Body of pancreas (tissue), 4 donors: Measurements from ENCODE around the gene GPD1L. TPM values are rescaled to one million over a fixed set of nuclear protein-coding genes. Genes with fewer than 3 reads are reported as not detected.

Experiments
- ATAC-seq: fragments of 150-250 bp; one replicate; pipeline ENCODE4 v1.9.1; 2016
- DNase-seq, 4 donors: peaks; one replicate each; pipeline ENCODE4 v3.0.0-alpha.2; 2019
- H3K27ac ChIP-seq, 4 donors: fragments of 200-600 bp; sonication (generic); 1 replicate in 3 of 4; 2 replicates in 1 of 4; pipeline versions ENCODE4 v1.5.1 to v1.6.1; 2016 to 2019; ENCODE audit warnings: mild to moderate bottlenecking in 1 of 4, mixed read lengths in 1 of 4, moderate library complexity in 1 of 4
- H3K27me3 ChIP-seq, 2 donors: fragments of 200-600 bp; sonication (generic); one replicate each; pipeline ENCODE4 v1.6.0; 2016; ENCODE audit warnings: mild to moderate bottlenecking in 1 of 2
- H3K36me3 ChIP-seq, 2 donors: fragments of 200-600 bp; sonication (generic); replicated peaks in 1 of 2; 2 replicates each; pipeline ENCODE4 v1.5.1; 2016; ENCODE audit warnings: low read depth in 2 of 2; ENCODE audit not compliant: insufficient read depth in 1 of 2
- H3K4me1 ChIP-seq: fragments of 200-600 bp; sonication (generic); one replicate; pipeline ENCODE4 v1.6.0; 2016
- H3K4me3 ChIP-seq, 2 donors: fragments of 200-600 bp; sonication (generic); 1 replicate in 1 of 2; 2 replicates in 1 of 2; pipeline ENCODE4 v1.5.1; 2016 to 2019
- H3K9me3 ChIP-seq, 3 donors: fragments of 200-600 bp; sonication (generic); 1 replicate in 2 of 3; 2 replicates in 1 of 3; pipeline ENCODE4 v1.5.1; 2016
- CTCF ChIP-seq, 7 experiments: fragments of 450-650 bp in 4 of 7; fragments of 200-600 bp in 3 of 7; sonication (generic) in 3 of 7; IDR thresholded peaks; one replicate each; pipeline ENCODE4 v1.5.1; 2016 to 2019; ENCODE audit warnings: antibody characterized with exemption in 7 of 7
- POLR2A ChIP-seq, 3 donors: fragments of 450-650 bp; IDR thresholded peaks; one replicate each; pipeline ENCODE4 v1.6.1; 2016; ENCODE audit warnings: antibody characterized with exemption in 3 of 3, mild to moderate bottlenecking in 2 of 3
- WGBS, 2 donors: methylation state at CpG; one replicate each; pipeline ENCODE4 v1.1.5; 2017; 5-methylcytosine and 5-hydroxymethylcytosine counted together
- intact Hi-C: fragments of 100-400 bp; cut with DNase I; formaldehyde crosslinking; loops from one replicate; pipeline ENCODE4 v1.15.1; 2023
- total RNA-seq, 2 donors: library from RNA; depleted of rRNA; stranded (reverse); fragments of >200 nt; gene quantifications; one replicate each; pipeline ENCODE4 v1.1.0, GENCODE V29; 2016

The GPD1L gene
- total RNA-seq, 2 donors from 2014 or later = 23.6 to 97.6 TPM

- no peak overlapping the region for H3K27ac ChIP-seq
- no peaks in the 10 kb centered on the region for H3K4me1 ChIP-seq
- WGBS, 2 donors = 68 to 72% methylated on average over 5 of the region's 5 CpGs
- DNase-seq = no peak
- H3K9me3 ChIP-seq = no peaks in the 10 kb centered on the region
- no peaks in the 10 kb centered on the region for H3K27me3 ChIP-seq
- no peak overlapping the region for H3K4me3 ChIP-seq
- H3K36me3 ChIP-seq = peaks cover 0 to 10% of the 10 kb centered on the region in 2 donors
- no peak for ATAC-seq
- no peak for TF ChIP-seq POLR2A (IDR thresholded peaks at IDR 0.05)
- TF ChIP-seq CTCF (IDR thresholded peaks at IDR 0.05) = no peak
- intact Hi-C loops = no loop called here
Measured at GRCh38 chr3:32148351-32148750, 41.9 kb downstream of the GPD1L start.

- H3K36me3 ChIP-seq = peaks cover 0 to 7% of the 10 kb centered on the region in 2 donors
- intact Hi-C loops = no loop called here
- no peak overlapping the region for H3K27ac ChIP-seq
- H3K4me3 ChIP-seq = no peak overlapping the region
- ATAC-seq (no peak), DNase-seq (no peak)
- 89 to 93% methylated on average over 12 of the region's 12 CpGs for WGBS, 2 donors
- no peak for TF ChIP-seq CTCF (IDR thresholded peaks at IDR 0.05)
- no peak for TF ChIP-seq POLR2A (IDR thresholded peaks at IDR 0.05)
- no peaks in the 10 kb centered on the region for H3K4me1 ChIP-seq
- H3K27me3 ChIP-seq = no peaks in the 10 kb centered on the region
- no peaks in the 10 kb centered on the region for H3K9me3 ChIP-seq
Measured at GRCh38 chr3:32153414-32154204, 47.2 kb downstream of the GPD1L start.

GRCh38 chr3:32154205-32154579 lies 47.8 kb downstream of the GPD1L start:
- 92 to 96% methylated on average over 3 of the region's 3 CpGs for WGBS, 2 donors
- TF ChIP-seq CTCF (IDR thresholded peaks at IDR 0.05) (no peak), POLR2A (IDR thresholded peaks at IDR 0.05) (no peak)
- Histone ChIP-seq H3K27me3 (no peaks in the 10 kb centered on the region), H3K36me3 (peaks cover 0 to 2% of the 10 kb centered on the region in 2 donors), H3K27ac (no peak overlapping the region), H3K9me3 (no peaks in the 10 kb centered on the region), H3K4me3 (no peak overlapping the region), H3K4me1 (no peaks in the 10 kb centered on the region)
- ATAC-seq = no peak
- intact Hi-C loops = no loop called here
- DNase-seq = no peak

GRCh38 chr3:32155117-32155516 lies 48.7 kb downstream of the GPD1L start:
- TF ChIP-seq CTCF (IDR thresholded peaks at IDR 0.05) (no peak), POLR2A (IDR thresholded peaks at IDR 0.05) (no peak)
- WGBS, 2 donors = 98 to 100% methylated on average over 3 of the region's 3 CpGs

More at GRCh38 chr3:32155117-32155516, 48.7 kb downstream of the GPD1L start:
- Histone ChIP-seq H3K27ac (no peak overlapping the region), H3K36me3 (peaks cover 0 to 5% of the 10 kb centered on the region in 2 donors), H3K9me3 (no peaks in the 10 kb centered on the region), H3K4me1 (no peaks in the 10 kb centered on the region), H3K27me3 (no peaks in the 10 kb centered on the region), H3K4me3 (no peak overlapping the region)
- DNase-seq (no peak), ATAC-seq (no peak)
- intact Hi-C loops = no loop called here
